Glutamatergic neuron (in vitro differentiated cells): ENCODE results near the gene CAMKMT. TPM values are rescaled to one million over a fixed set of nuclear protein-coding genes. Genes with fewer than 3 reads are reported as not detected.

Source experiments
- DNase-seq: peaks from one replicate; pipeline ENCODE4 v3.0.0; 2022
- H3K27ac Mint-ChIP-seq: one replicate; pipeline ENCODE4 v1.8.0; 2020; ENCODE audit warnings: mild to moderate bottlenecking, mixed read lengths, inconsistent platforms; ENCODE audit not compliant: unreplicated experiment
- H3K27me3 Mint-ChIP-seq: one replicate; pipeline ENCODE4 v1.8.0; 2020; ENCODE audit warnings: mild to moderate bottlenecking, moderate library complexity, mixed read lengths, inconsistent platforms; ENCODE audit not compliant: unreplicated experiment
- H3K36me3 Mint-ChIP-seq: one replicate; pipeline ENCODE4 v1.8.0; 2020; ENCODE audit warnings: mild to moderate bottlenecking, mixed read lengths, inconsistent platforms; ENCODE audit not compliant: unreplicated experiment
- H3K4me1 Mint-ChIP-seq: one replicate; pipeline ENCODE4 v1.8.0; 2020; ENCODE audit warnings: mild to moderate bottlenecking, low read depth, mixed read lengths, inconsistent platforms; ENCODE audit not compliant: unreplicated experiment
- H3K4me3 Mint-ChIP-seq: one replicate; pipeline ENCODE4 v1.8.0; 2020; ENCODE audit warnings: mild to moderate bottlenecking, mixed read lengths, inconsistent platforms; ENCODE audit not compliant: unreplicated experiment
- H3K9me3 Mint-ChIP-seq: one replicate; pipeline ENCODE4 v1.8.0; 2020; ENCODE audit warnings: mild to moderate bottlenecking, moderate library complexity, mixed read lengths, inconsistent platforms; ENCODE audit not compliant: unreplicated experiment
- CTCF ChIP-seq: fragments of 200-600 bp; sonication (generic); IDR thresholded peaks from one replicate; pipeline ENCODE4 v1.5.0; 2021; ENCODE audit not compliant: partially characterized antibody, unreplicated experiment
- total RNA-seq: library from RNA; stranded (reverse); fragmentation: NEBNext Ultra II Directional; extraction: Animal tissue kit (Norgen Biotek cat#: 25700); gene quantifications from one replicate; pipeline ENCODE4 v1.2.1, GENCODE V29; 2021; ENCODE audit not compliant: unreplicated experiment

The CAMKMT gene
- total RNA-seq, 1 donor from 2014 or later, result 9.6 TPM

- Mint-ChIP-seq H3K36me3 (peaks cover 2% of the 10 kb centered on the region), H3K27ac (no peak overlapping the region), H3K4me1 (peaks cover 6% of the 10 kb centered on the region), H3K27me3 (peaks cover 3% of the 10 kb centered on the region), H3K9me3 (no peaks in the 10 kb centered on the region), H3K4me3 (no peak overlapping the region)
- DNase-seq, result no peak
- TF ChIP-seq CTCF, result no peak
Measured at GRCh38 chr2:44672431-44672830, 310.7 kb downstream of the CAMKMT start.

DNA sequence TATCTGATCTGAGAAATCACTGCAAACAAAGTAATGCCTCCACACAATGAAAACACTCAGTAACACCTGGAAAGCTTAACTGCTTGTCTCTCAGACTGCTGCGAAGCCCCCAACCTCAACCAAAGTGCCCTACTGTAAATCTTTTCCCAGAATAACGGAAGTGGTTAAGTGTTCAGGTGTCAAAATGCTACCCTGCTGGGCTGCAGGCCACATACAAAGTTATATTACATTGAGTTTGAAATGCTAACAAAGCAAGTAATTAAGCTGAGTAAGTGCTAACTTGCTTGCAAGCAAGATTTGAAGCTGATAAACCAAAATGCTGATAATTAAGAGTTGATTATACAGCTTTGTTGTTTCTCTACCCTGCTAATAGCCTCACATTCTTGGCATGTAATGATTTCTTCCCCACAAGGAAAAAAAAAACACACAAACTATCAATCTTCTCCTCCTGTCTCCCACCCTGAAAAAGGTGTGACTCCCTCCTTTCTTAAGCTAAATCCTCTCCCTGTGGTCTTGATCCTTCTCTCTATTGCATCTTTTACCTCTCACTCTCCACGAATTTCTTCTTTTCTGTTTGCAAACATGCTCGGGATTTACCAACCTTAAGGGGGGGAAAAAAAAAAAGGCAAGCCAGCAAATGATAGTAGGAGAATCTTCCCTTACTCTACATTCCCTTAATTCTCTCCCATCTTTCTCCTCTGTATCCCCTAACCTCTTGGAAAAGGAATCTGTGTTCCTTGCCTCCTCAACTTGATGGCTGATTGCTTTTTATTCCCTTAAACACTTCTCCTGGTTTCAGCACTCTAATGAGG lies 312.9 kb downstream of the CAMKMT start:
- DNase-seq, result no peak
- Mint-ChIP-seq H3K27me3 (peaks cover 1% of the 10 kb centered on the region), H3K36me3 (no peaks in the 10 kb centered on the region), H3K27ac (no peak overlapping the region), H3K9me3 (no peaks in the 10 kb centered on the region), H3K4me1 (peaks cover 5% of the 10 kb centered on the region), H3K4me3 (no peak overlapping the region)
- TF ChIP-seq CTCF, result no peak

- Mint-ChIP-seq H3K27me3 (peaks cover 1% of the 10 kb centered on the region), H3K36me3 (no peaks in the 10 kb centered on the region), H3K4me3 (no peak overlapping the region), H3K27ac (no peak overlapping the region), H3K4me1 (peaks cover 20% of the 10 kb centered on the region), H3K9me3 (no peaks in the 10 kb centered on the region)
- no peak for TF ChIP-seq CTCF
- no peak for DNase-seq
Measured at GRCh38 chr2:44676379-44676778, 314.6 kb downstream of the CAMKMT start.

DNA sequence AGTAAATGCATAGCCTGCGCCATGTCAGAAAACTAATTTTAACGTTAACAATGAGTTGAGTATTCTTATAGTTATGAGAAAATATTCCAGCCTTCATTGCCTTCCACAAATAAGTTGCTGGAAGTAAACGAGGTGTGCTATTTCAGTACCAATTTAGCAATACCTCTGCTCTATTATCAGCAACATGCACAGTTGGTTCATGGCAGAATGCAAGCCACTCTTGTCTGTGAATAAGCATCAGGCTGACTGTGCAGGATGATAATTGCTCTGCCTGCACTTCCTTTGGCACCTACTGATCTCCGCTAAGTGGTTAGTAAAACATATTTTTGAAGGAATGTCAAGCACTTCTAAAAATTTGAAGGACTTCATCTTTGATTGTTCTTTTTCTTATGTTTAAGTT lies 317.8 kb downstream of the CAMKMT start:
- Mint-ChIP-seq H3K4me1 (peaks cover 37% of the 10 kb centered on the region), H3K9me3 (no peaks in the 10 kb centered on the region), H3K4me3 (no peak overlapping the region), H3K36me3 (no peaks in the 10 kb centered on the region), H3K27ac (no peak overlapping the region), H3K27me3 (no peaks in the 10 kb centered on the region)
- no peak for DNase-seq
- TF ChIP-seq CTCF, result no peak

DNA sequence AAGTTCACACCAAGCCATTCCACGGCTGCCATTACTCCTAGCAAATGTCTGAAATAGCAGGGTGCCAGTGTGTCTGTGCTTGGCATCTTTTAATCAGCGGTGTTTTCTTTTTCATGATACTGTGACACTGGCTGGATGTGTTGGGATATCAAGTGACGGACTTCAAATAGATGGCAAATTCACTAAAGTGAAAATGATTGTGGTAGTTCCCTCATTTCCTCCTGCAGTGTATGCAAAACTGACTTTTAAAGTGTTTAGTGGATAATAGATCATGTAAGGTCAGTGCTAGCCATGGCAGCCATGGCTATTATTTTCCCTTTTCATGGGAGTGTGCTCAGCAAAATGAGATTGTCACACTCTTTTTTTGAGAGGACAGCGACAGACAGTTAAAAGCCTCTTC lies 318.2 kb downstream of the CAMKMT start:
- peak overlapping the region; percentile 78 for H3K27ac Mint-ChIP-seq
- H3K36me3 Mint-ChIP-seq, result no peaks in the 10 kb centered on the region
- no peak for TF ChIP-seq CTCF
- no peaks in the 10 kb centered on the region for H3K9me3 Mint-ChIP-seq
- no peaks in the 10 kb centered on the region for H3K27me3 Mint-ChIP-seq
- no peak for DNase-seq
- H3K4me1 Mint-ChIP-seq, result peaks cover 41% of the 10 kb centered on the region
- H3K4me3 Mint-ChIP-seq, result no peak overlapping the region
